Frontal cortex (tissue), 4 donors: Measurements from ENCODE around the gene PCGF3. TPM values are rescaled to one million over a fixed set of nuclear protein-coding genes. Genes with fewer than 3 reads are reported as not detected.
A peak's percentile ranks its signal among the peaks of the same experiment; 100 is the strongest.
"Not testable (repeated sequence)": the region's sequence is repeated elsewhere in the genome, so short reads cannot be mapped to it uniquely, and the experiment has no call there.

Source experiments
- DNase-seq, 2 donors: peaks; one replicate each; pipeline ENCODE4 v3.0.0; 2012; ENCODE audit warnings: low spot score in 2 of 2
- FAIRE-seq: peaks from 2 replicates; lab custom pipeline; 2012; peaks lifted over from hg19 to GRCh38; lab: Jason Lieb, UNC
- total RNA-seq: library from RNA; depleted of rRNA; stranded (reverse); fragments of >200 nt; gene quantifications from one replicate; pipeline ENCODE4 v1.2.3, GENCODE V29; 2014
- donor health status: control.
- donor health status: control.
- donor health status: control.

Gene PCGF3
- total RNA-seq, 1 donor from 2014 or later: 62.8 TPM

- no peak for DNase-seq
- FAIRE-seq: no peak
Measured at GRCh38 chr4:772776-773175, 67.1 kb downstream of the PCGF3 start.

GRCh38 chr4:773214-773613 is 67.6 kb downstream of the PCGF3 start:
- FAIRE-seq: no peak
- DNase-seq: no peak

GRCh38 chr4:774419-775092 is 68.9 kb downstream of the PCGF3 start:
- DNase-seq, FAIRE-seq: not testable (repeated sequence)

GRCh38 chr4:775485-775884 is 69.9 kb downstream of the PCGF3 start:
- not testable (repeated sequence) for DNase-seq, FAIRE-seq

- no peak for DNase-seq
- no peak for FAIRE-seq
Measured at GRCh38 chr4:776743-777441, 71.3 kb downstream of the PCGF3 start.

- DNase-seq (no peak), FAIRE-seq (no peak)
Measured at GRCh38 chr4:777520-778262, 72.1 kb downstream of the PCGF3 start.

GRCh38 chr4:779555-779954 is 73.9 kb downstream of the PCGF3 start:
- FAIRE-seq (no peak), DNase-seq (no peak)

- DNase-seq, FAIRE-seq: not testable (repeated sequence)
Measured at GRCh38 chr4:780255-780654, 74.6 kb downstream of the PCGF3 start.

GRCh38 chr4:780716-781492 is 75.3 kb downstream of the PCGF3 start:
- FAIRE-seq (no peak), DNase-seq (no peak)

- FAIRE-seq (peak; percentile 95), DNase-seq (peak; percentile 98)
Measured at GRCh38 chr4:781493-782216, 76.0 kb downstream of the PCGF3 start.

- no peak for DNase-seq
- FAIRE-seq: no peak
Measured at GRCh38 chr4:784401-785331, 79.0 kb downstream of the PCGF3 start.

GRCh38 chr4:785332-786073 is 79.9 kb downstream of the PCGF3 start:
- DNase-seq (no peak), FAIRE-seq (no peak)

- FAIRE-seq (no peak), DNase-seq (no peak)
Measured at GRCh38 chr4:786074-786741, 80.6 kb downstream of the PCGF3 start.

- no peak for DNase-seq
- FAIRE-seq: no peak
Measured at GRCh38 chr4:786861-787300, 81.2 kb downstream of the PCGF3 start.

- FAIRE-seq (no peak), DNase-seq (no peak)
Measured at GRCh38 chr4:787561-787981, 81.9 kb downstream of the PCGF3 start.

- no peak for FAIRE-seq
Measured at GRCh38 chr4:788006-788635, 82.5 kb downstream of the PCGF3 start.

More at GRCh38 chr4:788006-788635, 82.5 kb downstream of the PCGF3 start:
- no peak for DNase-seq
